GM23248 (cell line): ENCODE results near the gene ADGB. TPM values are rescaled to one million over a fixed set of nuclear protein-coding genes. Genes with fewer than 3 reads are reported as not detected.

Source experiments
- DNase-seq: peaks from one replicate; pipeline ENCODE4 v3.0.0-alpha.2; 2015
- H2AFZ ChIP-seq: fragments of 200-600 bp; sonication (generic); 2 replicates; pipeline ENCODE4 v1.6.1; 2016; ENCODE audit warnings: antibody characterized with exemption
- H3F3A ChIP-seq: fragments of 200-600 bp; sonication (generic); 2 replicates; pipeline ENCODE4 v1.6.1; 2016; ENCODE audit warnings: mild to moderate bottlenecking, antibody characterized with exemption, mixed run types; ENCODE audit not compliant: insufficient read depth
- H3K27ac ChIP-seq: fragments of 200-600 bp; sonication (generic); 2 replicates; pipeline ENCODE4 v1.5.1; 2016; ENCODE audit warnings: mild to moderate bottlenecking
- H3K27me3 ChIP-seq: fragments of 200-600 bp; sonication (generic); replicated peaks from 2 replicates; pipeline ENCODE4 v1.6.1; 2016; ENCODE audit warnings: mild to moderate bottlenecking; ENCODE audit not compliant: insufficient read depth
- H3K36me3 ChIP-seq: fragments of 200-600 bp; sonication (generic); 2 replicates; pipeline ENCODE4 v1.6.1; 2016; ENCODE audit warnings: low read depth, mild to moderate bottlenecking
- H3K4me1 ChIP-seq: fragments of 200-600 bp; sonication (generic); 2 replicates; pipeline ENCODE4 v1.6.1; 2016; ENCODE audit warnings: mild to moderate bottlenecking; ENCODE audit not compliant: insufficient read depth
- H3K4me2 ChIP-seq: fragments of 200-600 bp; sonication (generic); one replicate; pipeline ENCODE4 v1.6.1; 2016; ENCODE audit warnings: mild to moderate bottlenecking; ENCODE audit not compliant: unreplicated experiment
- H3K4me3 ChIP-seq: fragments of 200-600 bp; sonication (generic); 2 replicates; pipeline ENCODE4 v1.5.1; 2016; ENCODE audit warnings: mild to moderate bottlenecking
- H3K79me2 ChIP-seq: fragments of 200-600 bp; sonication (generic); 2 replicates; pipeline ENCODE4 v1.6.1; 2016; ENCODE audit warnings: mild to moderate bottlenecking; ENCODE audit not compliant: insufficient read depth
- H3K9ac ChIP-seq: fragments of 200-600 bp; sonication (generic); 2 replicates; pipeline ENCODE4 v1.6.1; 2016; ENCODE audit warnings: mild to moderate bottlenecking
- H3K9me2 ChIP-seq: fragments of 200-600 bp; sonication (generic); 2 replicates; pipeline ENCODE4 v1.6.1; 2016; ENCODE audit warnings: mixed run types, mild to moderate bottlenecking, moderate library complexity; ENCODE audit not compliant: insufficient read depth
- H3K9me3 ChIP-seq: fragments of 200-600 bp; sonication (generic); one replicate; pipeline ENCODE4 v1.6.1; 2017; ENCODE audit warnings: low read depth
- H4K20me1 ChIP-seq: fragments of 200-600 bp; sonication (generic); 2 replicates; pipeline ENCODE4 v1.6.0; 2016; ENCODE audit not compliant: insufficient read depth
- EZH2 ChIP-seq: fragments of 200-600 bp; sonication (generic); IDR thresholded peaks from 2 replicates; pipeline ENCODE4 v1.6.1; 2018; ENCODE audit warnings: antibody characterized with exemption, mild to moderate bottlenecking; ENCODE audit not compliant: insufficient read depth, poor library complexity, severe bottlenecking
- EZH2phosphoT487 ChIP-seq: fragments of 200-600 bp; sonication (generic); IDR thresholded peaks from 2 replicates; pipeline ENCODE4 v1.6.1; 2018; ENCODE audit warnings: antibody characterized with exemption, moderate library complexity, mild to moderate bottlenecking, low read depth; ENCODE audit not compliant: insufficient read depth
- WGBS, 2 experiments: methylation state at CpG; one replicate each; pipeline ENCODE4 v1.1.6; 2015 to 2017; ENCODE audit warnings: low lambda C conversion rate in 2 of 2, low coverage in 1 of 2; ENCODE audit errors: missing lambda C conversion rate in 2 of 2; 5-methylcytosine and 5-hydroxymethylcytosine counted together
- in situ Hi-C: fragments of 300-500 bp; cut with MboI; formaldehyde crosslinking; loops from 2 replicates; pipeline ENCODE4 v1.15.0; 2020
- polyA plus RNA-seq: library from polyadenylated mRNA; unstranded; fragments of >200 nt; fragmentation: Nextera tagmentation; extraction: Ambion mirVana; gene quantifications from 2 replicates; pipeline ENCODE4 v1.2.1, GENCODE V29; 2016
- total RNA-seq: library from RNA; depleted of rRNA; stranded (reverse); fragments of >200 nt; shearing (Covaris generic); gene quantifications from 2 replicates; pipeline ENCODE4 v1.2.3, GENCODE V29; 2014

ADGB gene
- total and polyA plus RNA-seq, 2 experiments from 2014 or later, result not detected

DNA sequence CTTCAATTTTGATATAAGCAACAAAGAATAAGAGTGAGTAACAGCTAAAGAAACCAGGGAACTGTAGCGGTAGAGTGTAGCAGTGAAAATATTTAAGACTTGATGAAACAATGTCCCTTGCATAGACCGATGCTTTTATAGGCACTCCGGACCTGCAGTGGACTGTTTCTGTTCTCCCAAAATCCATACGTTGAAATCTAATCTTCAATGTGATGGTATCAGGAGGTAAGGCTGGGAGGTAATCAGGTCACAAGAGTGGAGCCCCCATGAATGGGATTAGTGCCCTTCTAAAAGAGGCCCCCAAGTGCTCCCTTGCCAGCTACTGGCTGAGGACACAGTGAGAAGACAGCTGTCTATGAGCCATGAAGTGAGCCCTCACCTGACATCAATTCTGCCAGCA is 260.4 kb downstream of the ADGB start:
- H2AFZ ChIP-seq, result no peak overlapping the region
- H3K4me1 ChIP-seq, result peaks cover 7% of the 10 kb centered on the region; the same call in 1 of the 2 replicates
- H3K9me3 ChIP-seq, result no peaks in the 10 kb centered on the region
- no peak overlapping the region for H3K9ac ChIP-seq
- no peak for TF ChIP-seq EZH2phosphoT487
- TF ChIP-seq EZH2, result no peak
- no peak for DNase-seq
- H3K36me3 ChIP-seq, result no peaks in the 10 kb centered on the region
- H3K4me3 ChIP-seq, result no peak overlapping the region
- in situ Hi-C loops, result loop anchor here (25.0 kb wide), 1 partner anchor 1303 kb away; no protein-coding TSS in a partner anchor
- no peak overlapping the region for H3K27ac ChIP-seq
- H3K9me2 ChIP-seq, result no peaks in the 10 kb centered on the region
- 0 out of 2 replicates have a peak, but pooled peaks cover 6% of the 10 kb centered on the region for H3F3A ChIP-seq
- no peak overlapping the region for H3K4me2 ChIP-seq
- no peaks in the 10 kb centered on the region for H4K20me1 ChIP-seq
- 96 to 98% methylated on average over 4 of the region's 4 CpGs for WGBS, 2 experiments
- no peaks in the 10 kb centered on the region for H3K79me2 ChIP-seq
- H3K27me3 ChIP-seq, result no peaks in the 10 kb centered on the region

DNA sequence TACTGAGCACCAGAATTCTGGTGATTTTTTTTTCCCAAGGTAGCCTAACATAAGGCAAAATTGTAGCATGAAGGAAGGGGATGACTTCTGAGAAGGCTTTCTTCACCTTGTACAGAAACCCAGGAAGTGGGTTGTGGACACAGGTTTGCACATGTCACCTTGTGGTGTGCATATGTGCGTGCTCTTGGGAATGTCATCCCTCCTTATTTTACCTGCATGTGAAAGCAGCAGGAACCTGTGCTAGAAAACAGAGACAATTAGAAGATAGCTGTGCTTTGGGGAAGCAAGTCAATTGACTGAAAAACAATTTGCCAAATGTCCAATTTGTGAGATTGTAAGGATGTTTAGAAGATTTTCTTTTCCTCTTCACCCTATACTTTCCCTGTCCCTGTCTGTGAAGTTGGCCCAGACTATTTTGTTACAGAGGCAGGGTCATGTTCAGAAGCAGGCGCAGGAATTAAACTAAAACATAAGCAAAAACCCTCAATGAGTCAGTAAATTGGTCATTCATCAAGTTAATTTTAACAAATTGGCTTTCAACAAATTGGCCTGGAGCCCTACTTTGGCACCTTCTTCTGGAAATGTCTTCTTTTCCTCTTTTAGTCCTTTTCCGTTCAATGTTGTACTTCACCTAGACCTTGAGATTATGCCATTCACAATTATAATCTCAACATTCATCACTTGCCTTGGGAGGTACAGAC is 261.2 kb downstream of the ADGB start:
- in situ Hi-C loops, result loop anchor here (25.0 kb wide), 1 partner anchor 1302 kb away; no protein-coding TSS in a partner anchor
- TF ChIP-seq EZH2phosphoT487 (no peak), EZH2 (no peak)
- H3K9me3 ChIP-seq, result no peaks in the 10 kb centered on the region
- no peak overlapping the region for H3K4me2 ChIP-seq
- no peaks in the 10 kb centered on the region for H3K27me3 ChIP-seq
- no peak overlapping the region for H3K9ac ChIP-seq
- no peaks in the 10 kb centered on the region for H3K36me3 ChIP-seq
- no peaks in the 10 kb centered on the region for H3K79me2 ChIP-seq
- no peak for DNase-seq
- H2AFZ ChIP-seq, result no peak overlapping the region
- H3K9me2 ChIP-seq, result no peaks in the 10 kb centered on the region
- no peak overlapping the region for H3K4me3 ChIP-seq
- peaks cover 7% of the 10 kb centered on the region; the same call in 1 of the 2 replicates for H3K4me1 ChIP-seq
- H3F3A ChIP-seq, result 0 out of 2 replicates have a peak, but pooled peaks cover 6% of the 10 kb centered on the region
- H3K27ac ChIP-seq, result no peak overlapping the region
- H4K20me1 ChIP-seq, result no peaks in the 10 kb centered on the region
- 84 to 91% methylated on average over 3 of the region's 3 CpGs for WGBS, 2 experiments

DNA sequence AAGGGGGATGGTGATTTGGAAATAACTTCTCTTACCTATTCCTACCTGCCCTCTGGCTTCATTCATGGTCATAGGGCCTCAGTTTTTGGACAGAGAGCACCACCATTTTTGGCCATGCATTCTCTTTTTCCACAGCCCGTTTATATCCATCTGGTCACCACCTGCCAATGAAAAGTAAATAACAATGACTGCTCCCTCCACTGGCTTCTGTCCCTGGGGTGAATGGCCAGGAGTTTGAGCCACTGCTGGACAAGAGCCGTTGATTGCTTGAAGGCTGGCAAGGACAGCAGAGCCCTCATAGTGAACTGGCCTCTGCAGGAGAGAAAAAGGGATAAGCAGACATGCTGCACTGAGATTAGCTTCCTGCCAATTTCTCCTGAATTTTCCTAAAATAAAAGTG is 261.8 kb downstream of the ADGB start:
- H3K27me3 ChIP-seq, result no peaks in the 10 kb centered on the region
- no peak overlapping the region for H2AFZ ChIP-seq
- no peak overlapping the region for H3K4me3 ChIP-seq
- no peak overlapping the region for H3K27ac ChIP-seq
- no peaks in the 10 kb centered on the region for H4K20me1 ChIP-seq
- no peaks in the 10 kb centered on the region for H3K79me2 ChIP-seq
- no peak overlapping the region for H3K4me2 ChIP-seq
- H3F3A ChIP-seq, result 0 out of 2 replicates have a peak, but pooled peaks cover 6% of the 10 kb centered on the region
- H3K9me3 ChIP-seq, result no peaks in the 10 kb centered on the region
- H3K9ac ChIP-seq, result no peak overlapping the region
- no peak for DNase-seq
- no peaks in the 10 kb centered on the region for H3K36me3 ChIP-seq
- H3K4me1 ChIP-seq, result peaks cover 7% of the 10 kb centered on the region; the same call in 1 of the 2 replicates
- no peak for TF ChIP-seq EZH2
- in situ Hi-C loops, result loop anchor here (25.0 kb wide), 1 partner anchor 1302 kb away; no protein-coding TSS in a partner anchor
- no peaks in the 10 kb centered on the region for H3K9me2 ChIP-seq
- 19 to 20% methylated on average over 2 of the region's 2 CpGs for WGBS, 2 experiments

DNA sequence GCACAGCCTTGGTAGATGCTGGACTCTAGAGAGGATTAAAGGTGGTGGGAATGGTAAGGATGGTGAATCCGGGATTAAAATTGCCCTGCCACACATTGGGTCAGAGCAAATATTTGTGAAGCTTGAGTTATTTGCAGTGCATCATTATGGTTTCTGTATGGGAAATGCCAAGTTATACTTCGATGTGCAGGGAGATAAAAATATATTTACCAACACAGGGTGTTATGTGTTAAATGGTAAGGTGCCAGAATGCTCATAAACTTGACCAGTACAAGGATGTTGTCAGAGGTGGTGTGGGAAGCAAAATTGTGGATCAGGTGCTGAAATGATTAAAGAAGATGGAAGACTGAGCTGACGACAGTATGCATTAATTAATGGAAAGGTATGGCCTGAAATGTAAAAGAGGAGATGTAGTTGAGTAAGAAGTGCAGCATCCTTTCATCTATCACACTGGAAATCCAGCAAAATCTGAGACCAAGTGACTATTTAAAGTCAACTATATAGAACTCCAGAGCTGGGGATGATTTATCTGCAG is 262.3 kb downstream of the ADGB start:
- H3K27me3 ChIP-seq, result no peaks in the 10 kb centered on the region
- H3K9me3 ChIP-seq, result no peaks in the 10 kb centered on the region
- no peaks in the 10 kb centered on the region for H4K20me1 ChIP-seq
- H3K9me2 ChIP-seq, result no peaks in the 10 kb centered on the region
- H3F3A ChIP-seq, result 0 out of 2 replicates have a peak, but pooled peaks cover 6% of the 10 kb centered on the region
- in situ Hi-C loops, result loop anchor here (25.0 kb wide), 1 partner anchor 1301 kb away; no protein-coding TSS in a partner anchor
- TF ChIP-seq EZH2phosphoT487 (no peak), EZH2 (no peak)
- no peak overlapping the region for H2AFZ ChIP-seq
- H3K9ac ChIP-seq, result no peak overlapping the region
- no peaks in the 10 kb centered on the region for H3K79me2 ChIP-seq
- no peak overlapping the region for H3K4me2 ChIP-seq
- no peak for DNase-seq
- no peaks in the 10 kb centered on the region for H3K36me3 ChIP-seq
- no peak overlapping the region for H3K27ac ChIP-seq
- H3K4me3 ChIP-seq, result no peak overlapping the region
- H3K4me1 ChIP-seq, result peaks cover 7% of the 10 kb centered on the region; the same call in 1 of the 2 replicates
- 77 to 83% methylated on average over 3 of the region's 3 CpGs for WGBS, 2 experiments
